ENCODE measurements around the gene TRIM69.
"Not testable (repeated sequence)": the region's sequence is repeated elsewhere in the genome, so short reads cannot be mapped to it uniquely, and the experiment has no call there.

Gene TRIM69

DNA sequence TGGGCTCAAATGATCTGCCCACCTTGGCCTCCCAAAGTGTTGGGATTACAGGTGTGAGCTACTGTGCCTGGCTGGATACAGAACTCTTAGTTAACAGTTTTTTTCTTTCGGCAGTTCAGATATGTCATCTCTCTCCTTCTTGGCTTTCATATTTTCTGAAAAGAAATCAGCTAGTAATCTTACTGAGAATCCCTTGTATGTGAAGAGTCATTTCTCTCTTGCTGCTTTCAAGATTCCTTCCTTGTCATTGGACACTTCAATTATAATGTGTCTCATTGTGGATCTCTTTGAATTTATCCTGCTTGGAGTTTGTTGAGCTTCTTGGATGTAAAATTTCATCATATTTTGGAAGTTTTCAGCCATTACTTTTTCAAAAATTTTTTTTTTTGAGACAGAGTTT lies 17.0 kb downstream of the TRIM69 start:
- DNase-seq, result no peak

DNA sequence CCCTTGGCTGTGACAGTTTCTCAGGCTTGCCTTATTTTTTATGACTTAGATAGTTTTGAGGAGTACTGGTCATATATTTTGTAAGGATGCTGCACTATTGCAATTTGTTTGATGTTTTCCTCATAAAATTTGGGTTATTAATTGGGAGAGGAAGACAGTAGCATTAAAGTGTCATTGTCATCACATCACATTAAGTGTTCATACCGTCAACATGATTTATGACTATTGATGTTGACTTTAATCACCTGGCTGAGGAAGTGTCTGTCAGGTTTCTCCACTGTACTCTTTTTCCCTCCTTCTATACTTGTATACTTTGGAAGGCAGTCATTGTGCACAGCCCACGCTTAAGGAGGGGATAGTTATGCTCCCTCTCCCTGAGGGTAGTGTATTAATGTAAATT lies 26.9 kb downstream of the TRIM69 start:
- no peak for DNase-seq

DNA sequence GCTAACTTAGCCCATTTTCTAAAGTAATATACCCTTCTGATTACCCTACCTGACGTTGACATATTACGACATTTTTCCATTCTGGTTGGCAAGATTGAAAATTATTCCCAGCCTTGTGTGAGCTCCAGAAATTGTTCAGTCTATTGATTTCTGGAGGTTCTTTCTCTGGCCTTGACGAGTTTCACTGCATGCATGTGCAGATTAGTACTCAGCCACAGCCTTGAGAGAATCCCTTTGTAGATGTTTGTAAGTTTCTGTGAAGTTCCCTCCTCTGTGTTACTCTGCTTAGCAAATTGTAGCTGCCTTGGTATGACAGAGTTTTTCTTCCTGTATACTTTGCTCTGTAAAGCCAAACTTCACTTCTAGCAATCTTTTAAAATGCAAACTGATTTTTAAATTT lies 27.5 kb downstream of the TRIM69 start:
- DNase-seq, result no peak

DNA sequence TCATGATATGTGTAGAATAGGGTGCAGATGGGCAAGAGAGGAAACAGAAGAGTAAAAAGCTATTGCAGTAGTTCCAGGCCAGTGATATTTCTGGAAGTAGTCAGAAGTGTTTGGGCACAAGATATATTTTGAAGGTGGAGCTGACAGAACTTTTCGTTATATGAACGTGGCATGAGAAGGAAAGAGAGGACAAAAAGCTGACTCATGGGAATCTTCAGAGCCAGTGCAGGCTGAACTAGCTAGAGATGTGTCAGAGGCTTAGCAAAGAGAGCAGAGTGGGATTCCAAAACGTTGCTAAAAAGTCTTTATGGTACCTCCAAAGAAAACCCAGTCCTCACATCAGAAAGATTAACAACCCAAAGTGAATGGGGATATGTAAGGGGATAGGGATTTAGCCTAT lies 28.7 kb downstream of the TRIM69 start:
- no peak for DNase-seq

DNA sequence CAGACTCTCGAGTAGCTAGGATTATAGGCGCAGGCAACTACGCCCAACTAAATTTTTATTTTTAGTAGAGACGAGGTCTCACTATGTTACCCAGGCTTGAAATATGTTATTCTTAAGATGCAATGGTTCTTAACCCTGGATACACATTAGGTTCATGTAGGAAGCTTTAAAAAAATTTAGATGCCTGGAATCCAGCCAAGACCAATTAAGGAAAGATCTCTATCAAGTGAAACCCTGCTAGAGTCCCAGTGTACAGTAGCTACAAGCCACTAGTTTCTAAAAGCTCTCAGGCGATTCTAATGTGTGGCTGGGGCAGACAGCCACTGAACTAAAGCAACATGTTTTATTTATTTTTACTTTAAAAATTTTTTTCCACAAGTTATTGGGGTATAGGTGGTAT lies 33.2 kb downstream of the TRIM69 start:
- DNase-seq, result no peak

DNA sequence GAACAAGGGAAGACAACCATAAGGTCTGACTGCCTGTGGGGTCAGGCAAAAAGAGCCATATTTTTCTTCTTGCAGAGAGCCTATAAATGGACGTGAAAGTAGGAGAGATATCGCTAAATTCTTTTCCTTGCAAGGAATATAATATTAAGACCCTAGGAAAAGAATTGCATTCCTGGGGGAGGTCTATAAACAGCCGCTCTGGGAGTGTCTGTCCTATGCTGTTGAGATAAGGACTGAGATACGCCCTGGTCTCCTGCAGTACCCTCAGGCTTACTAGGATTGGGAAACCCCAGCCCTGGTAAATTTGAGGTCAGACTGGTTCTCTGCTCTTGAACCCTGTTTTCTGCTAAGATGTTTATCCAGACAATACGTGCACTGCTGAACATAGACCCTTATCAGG lies 34.4 kb downstream of the TRIM69 start:
- DNase-seq, result not testable (repeated sequence)

DNA sequence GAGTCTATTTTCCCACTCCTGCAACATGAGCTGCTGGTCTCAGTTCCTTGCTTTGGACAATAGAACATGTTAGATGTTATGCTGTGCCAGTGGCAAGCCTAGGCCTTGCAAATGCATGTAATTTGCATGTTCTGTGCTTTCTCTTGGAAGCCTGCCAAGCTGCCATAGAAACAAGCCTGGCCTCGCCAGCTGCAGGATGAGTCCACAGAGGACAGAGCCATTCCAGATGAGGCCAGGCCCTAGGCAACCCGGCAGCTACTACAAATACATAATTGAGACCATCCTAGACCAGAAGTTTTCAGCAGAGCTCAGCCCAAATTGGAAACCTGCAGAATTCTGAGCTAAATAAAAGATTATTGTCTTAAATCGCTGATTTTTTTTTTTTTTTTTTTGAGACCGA lies 39.6 kb downstream of the TRIM69 start:
- DNase-seq, result no peak

DNA sequence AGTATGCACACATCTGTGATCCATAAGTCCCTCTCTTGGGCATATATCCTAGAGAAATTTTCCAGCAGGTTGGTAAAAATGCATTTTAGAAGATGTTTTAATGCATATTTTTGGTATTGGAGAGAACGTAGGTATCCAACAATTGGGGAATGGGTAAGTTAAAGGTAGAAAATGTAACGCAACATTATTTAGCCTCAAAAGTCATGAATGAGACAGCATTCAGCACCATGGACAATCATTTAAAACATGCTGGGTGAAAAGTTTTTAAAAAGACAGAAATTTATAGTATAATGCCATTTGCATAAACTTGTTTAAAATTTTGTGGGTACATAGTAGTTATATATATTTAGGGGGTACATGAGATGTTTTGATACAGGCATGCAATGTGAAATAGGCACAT lies 43.4 kb downstream of the TRIM69 start:
- no peak for DNase-seq

DNA sequence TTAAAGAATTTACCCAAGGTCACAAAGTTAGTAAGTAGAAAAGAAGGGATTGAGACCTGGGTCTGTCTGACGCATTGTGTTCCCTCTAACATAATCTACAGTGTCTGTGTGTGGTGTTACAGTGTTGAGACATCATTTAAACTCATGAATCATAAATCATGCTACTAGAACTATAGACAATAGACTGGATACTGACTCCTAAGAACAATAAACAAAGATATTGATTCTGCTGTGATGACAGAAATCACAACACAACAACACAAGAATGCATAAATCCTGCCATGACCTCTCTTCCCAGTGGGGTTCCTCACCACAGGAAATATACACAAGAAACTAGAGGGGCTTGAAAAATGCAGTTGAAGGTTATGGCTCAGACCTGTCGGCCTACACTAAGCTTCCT lies 44.3 kb downstream of the TRIM69 start:
- no peak for DNase-seq

DNA sequence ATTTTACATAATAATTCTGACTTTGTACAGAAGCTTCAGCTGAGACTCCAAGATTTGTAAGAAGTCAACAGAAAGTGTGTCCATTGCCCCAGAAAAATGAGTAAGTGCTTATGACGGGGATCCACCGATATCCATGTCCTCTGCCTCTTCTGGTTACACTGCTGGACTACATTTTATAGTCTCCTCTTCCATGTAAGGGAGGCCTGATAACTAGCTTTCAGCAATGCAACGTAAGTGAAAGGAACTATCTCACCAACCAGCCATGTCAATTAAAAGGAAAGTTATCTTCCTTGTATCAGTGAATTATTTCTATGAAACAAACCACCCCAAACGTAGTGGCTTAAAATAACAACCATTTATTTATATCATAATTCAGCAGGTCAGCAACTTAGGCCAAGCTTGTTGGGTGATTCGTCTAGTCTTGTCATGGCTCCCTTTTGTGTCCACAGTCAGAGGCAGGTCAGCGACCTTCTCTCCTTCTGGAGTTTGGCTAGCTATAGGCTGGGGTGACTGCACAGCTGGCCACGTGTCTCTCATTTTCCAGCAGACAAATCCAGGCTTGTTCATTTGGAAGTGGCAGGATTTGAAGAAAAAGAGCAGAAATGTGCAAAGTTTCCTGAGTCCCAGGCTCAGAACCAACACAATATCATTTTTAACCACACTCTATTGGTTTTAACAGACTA lies 44.9 kb downstream of the TRIM69 start:
- no peak for DNase-seq

DNA sequence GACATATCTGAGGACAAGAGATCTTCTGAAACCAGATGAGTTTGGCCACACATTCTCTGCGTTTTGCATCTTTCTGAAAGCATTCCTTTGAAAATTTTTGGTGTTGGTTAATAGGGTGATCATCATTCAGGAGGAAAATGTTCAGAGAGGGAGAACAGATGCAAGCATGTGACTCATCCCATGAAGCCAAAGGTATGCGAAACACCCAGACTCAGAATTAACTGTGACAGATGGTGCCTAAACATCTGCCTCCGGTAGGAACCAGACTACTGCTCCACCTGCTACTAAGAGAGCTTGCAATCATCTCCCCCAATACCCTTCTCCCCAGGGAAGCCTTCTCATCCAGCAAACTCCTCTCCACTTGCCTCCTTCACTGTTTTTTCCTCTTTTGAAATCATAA lies 46.2 kb downstream of the TRIM69 start:
- DNase-seq, result peak; percentile 2

DNA sequence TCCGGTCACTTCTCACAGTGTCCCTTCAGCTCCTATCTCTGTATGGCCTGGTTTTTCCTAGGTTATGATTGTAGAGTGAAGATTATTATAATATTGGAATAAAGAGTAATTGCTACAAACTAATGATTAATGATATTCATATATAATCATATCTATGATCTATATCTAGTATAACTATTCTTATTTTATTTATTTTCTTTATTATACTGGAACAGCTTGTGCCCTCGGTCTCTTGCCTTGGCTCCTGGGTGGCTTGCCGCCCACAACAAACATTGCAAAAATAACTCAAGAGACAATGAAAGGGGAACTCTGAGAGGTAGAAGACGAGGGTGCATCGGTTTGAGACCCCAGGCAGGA lies 48.6 kb downstream of the TRIM69 start:
- not testable (repeated sequence) for DNase-seq

DNA sequence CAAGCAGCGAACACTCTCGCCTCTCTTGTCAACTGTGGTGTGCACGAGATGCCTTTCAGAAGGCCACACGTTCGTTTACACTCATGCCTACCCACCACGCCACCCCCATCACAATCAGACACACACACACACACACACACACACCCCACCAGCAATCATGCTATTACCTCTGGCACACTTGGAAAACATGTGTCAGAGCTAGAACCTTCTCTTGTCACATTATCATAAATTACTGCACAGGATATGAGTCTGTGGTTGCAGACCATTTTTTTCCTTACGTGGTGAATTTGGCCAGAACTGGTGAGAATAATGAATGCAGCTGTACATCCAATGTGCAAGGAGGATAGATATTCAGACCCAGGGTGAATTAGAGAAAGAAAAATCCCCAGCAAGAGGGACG lies 52.4 kb downstream of the TRIM69 start:
- no peak for DNase-seq

DNA sequence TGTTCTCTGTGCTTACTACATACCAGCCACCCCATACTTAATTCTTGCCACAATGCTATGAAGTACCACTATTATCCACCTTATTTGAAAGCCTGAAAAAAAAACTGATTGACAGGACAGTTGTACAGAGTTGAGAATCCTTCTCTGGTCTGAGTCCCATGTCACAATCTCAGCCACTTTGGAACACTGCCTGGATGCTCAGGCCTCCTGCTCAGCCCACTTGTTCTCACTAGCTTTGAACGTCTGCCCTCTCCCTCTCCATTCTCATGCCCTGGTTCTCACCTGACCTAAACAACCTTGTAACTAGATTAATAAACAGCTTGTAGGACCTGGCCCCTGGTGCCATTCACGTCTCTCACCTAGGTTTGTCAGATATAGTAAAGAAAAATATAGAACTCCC lies 53.9 kb downstream of the TRIM69 start:
- DNase-seq, result no peak

DNA sequence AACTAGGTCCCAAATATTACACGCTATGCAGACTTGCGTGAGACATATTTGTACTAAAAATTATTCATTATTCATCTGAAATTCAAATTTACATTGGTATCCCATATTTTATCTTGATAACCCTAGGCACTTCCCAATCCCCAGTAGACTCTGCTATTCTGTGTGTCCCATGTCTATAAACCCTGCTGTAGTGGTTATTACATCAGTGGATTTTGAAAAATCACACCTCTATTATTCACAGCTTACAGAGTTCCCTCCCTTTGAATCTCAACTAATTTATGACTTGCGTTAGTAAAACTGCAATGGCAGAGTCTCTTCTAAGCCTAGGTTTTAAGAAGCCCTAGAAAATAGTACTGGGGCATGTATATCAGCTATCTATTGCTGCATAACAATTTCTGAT lies 54.3 kb downstream of the TRIM69 start:
- DNase-seq, result no peak

DNA sequence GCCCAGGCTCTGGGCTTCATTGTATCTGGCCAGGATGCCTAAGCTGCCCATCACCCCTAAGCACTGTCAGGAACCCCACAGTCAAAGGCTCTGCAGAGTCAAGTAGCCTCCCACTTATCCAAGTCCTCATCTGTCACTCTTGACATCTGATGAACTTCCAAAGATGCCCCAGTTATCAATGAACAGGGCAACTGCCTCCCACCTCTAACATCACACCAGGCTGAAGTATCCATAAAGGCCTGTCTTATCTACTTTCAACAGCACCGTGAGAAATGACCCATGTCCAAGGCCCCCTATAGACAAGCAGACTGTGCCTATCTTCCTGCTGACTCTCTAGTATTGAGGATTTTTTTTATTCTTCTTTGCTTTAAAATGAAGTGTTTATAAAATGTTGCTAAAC lies 56.4 kb downstream of the TRIM69 start:
- DNase-seq, result no peak

DNA sequence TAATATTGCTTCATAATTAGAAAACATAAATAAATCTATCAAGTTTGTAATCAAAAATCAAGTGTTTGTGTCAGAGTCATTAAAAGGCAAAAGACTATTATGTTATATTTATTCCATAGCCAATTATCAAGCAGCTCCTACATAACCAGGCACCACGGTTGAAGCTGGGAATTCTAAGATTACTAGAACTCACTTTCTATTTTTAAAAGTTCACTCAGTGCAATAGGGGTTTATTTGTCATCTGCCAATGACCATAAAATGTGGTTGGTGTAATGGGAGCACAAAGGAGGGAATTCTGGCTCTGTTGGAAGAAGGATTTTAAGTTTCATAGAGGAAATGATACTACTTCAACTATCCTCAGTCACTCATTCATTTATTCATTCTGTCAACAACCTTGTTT lies 57.7 kb downstream of the TRIM69 start:
- DNase-seq, result no peak

DNA sequence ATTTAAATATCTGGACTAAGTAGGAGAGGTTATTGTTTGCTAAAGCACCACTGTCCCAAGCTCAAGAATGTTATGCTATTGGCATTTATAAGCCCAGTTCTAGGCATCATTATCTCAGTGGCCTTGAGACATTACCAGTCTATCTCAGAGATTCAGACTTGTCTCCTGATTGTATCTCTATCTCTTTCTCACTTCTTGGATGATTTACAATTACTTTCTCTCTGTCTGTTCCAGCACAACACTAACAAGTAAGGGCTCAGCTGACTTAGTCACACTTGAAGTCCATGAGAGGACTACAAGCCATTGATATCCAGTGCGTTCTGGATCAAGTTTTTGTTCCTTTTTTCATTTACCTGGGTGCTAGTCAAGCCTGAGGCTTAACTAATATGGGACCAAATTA lies 60.2 kb downstream of the TRIM69 start:
- DNase-seq, result no peak

DNA sequence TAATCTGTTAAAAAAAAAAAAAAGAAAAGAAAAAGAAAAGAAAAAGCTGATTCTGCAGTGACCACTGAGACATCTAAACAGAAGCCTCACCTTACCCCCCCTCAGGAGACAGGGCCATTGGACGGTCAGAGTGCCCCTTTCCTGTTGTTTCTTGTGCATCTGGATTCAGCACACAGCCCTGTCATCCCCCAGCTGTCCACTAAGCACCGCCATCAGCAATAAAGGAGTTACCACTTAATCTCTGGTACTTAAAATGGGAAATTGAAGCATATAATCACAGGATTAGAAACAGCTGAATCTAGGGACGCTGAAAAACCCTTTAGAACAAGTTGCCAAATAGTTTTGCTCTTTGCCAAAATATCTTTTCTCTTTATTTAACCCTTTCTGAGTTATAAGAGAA lies 62.5 kb downstream of the TRIM69 start:
- DNase-seq, result peak; percentile 15

DNA sequence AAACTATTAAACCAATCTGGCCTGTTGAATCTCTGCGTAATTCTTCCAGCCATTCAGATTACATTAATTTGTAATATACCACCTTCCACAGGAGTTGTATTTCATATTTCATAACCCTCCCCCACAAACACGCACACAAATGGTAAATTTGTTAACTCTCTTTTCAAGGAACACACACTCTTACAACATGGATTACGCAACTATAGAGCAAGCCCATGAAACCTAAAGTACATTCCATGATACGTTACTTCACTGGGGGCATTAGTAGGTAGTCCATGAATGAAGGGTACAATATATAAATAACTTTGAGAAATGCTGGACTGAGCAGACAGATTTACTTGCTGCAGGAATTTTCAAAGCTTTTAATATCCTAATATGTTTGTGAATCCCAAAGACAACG lies 65.0 kb downstream of the TRIM69 start:
- DNase-seq, result no peak

DNA sequence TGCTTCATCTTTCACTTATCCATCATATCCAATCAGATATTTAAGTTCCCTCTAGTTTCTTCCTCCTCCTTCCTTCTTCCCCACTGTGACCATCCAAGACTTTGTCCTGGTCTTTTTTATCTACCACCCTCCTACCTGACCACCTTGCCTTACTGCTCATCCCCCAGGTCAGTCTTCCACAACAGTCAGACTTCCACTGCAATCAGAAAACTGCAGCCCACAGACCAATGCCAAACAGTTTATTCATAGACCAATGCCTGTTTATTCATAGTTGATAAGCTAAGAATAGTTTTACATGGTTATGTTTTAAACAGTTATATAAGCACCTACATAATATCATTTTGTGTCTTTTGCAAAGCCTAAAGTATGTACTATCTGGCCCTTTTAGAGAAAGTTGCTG lies 65.5 kb downstream of the TRIM69 start:
- no peak for DNase-seq

DNA sequence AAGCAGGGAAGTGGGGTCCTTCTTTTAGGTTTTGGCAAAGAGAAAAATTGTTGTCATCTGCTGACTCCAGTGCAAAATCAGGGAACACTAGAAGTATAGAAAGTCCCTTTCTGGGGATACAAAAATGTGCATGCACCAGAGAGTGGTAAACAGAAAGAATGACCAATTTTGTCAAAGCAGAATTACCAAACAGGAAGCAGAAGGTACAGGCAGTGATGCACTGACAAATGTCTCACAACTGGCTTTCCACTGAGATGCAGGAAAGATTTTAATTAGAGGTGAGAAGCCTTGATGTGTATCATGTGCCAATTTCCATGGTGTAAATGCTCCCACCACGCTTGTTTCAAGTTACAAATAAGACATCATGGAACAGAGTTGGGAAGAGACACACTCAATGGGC lies 66.0 kb downstream of the TRIM69 start:
- DNase-seq, result no peak

DNA sequence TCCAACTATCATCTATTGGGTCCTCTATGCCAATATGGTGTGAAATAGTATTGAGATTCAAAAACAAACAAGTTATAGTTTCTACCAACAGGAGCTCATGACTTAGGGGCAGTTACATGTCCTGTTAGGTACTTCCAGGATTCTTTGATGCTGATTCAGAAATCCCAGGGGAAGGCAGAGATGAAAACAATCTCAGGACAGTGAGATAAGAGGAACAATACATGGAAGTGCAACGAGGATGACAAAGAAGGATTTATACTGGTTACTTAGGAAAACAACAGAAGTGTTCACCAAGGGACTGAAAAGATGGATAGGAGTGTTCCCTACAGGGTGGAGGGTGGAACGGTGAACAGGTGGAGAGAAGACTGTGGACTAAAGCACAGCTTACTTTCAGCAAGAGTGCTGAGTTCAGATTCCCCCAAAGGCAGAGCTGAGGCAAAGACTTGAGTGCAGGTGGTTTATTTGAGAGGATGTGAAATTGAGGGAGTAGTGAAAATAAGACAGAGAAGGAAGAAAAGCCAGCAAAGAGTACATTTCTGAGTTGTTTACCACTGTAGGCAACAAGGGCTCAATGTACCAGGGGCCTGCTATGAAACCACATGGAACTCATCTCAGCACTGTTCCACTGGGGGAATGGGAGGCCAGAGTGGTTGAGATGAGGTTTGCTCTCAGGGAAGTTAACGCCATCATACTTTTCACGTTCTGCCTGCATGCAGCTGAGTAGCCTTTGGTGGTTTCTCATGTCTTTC lies 68.1 kb downstream of the TRIM69 start:
- no peak for DNase-seq

DNA sequence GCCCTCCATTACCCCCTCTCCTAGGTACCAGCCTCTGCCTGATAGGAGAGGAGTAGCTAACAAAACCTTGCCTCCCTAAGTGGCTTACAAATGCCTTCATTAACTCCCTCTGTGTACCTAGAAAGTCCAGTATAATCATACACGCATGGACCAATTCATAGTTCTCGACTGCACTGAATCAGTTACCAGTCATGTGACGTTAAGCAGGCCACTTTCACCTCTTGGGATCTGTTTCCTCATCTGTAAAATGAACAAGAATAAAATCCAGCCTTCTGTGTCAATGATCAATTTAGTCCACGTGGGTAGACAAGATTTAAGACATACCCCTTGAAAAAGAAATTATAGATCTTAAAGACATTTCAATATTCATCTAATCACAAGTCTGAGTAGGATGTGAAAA lies 72.2 kb downstream of the TRIM69 start:
- DNase-seq, result no peak

DNA sequence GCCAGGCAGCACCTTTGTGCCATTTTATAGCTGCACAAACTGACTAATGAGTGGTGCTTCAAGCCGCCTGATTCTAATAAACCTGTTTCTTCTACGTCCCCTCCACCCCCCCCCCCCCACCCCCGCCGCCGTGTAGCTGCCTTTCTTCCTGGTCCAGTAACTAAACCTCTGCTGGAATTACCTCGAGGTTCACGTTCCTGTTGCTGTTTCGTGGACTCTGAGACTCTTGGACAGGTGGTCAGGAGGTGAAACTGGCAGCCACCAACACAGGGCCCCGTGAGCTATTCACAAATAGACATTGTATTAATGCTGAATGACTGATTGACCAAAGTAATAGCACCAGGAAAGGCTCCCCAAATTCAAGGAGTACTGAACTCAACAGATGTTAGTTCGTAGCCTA lies 73.9 kb downstream of the TRIM69 start:
- no peak for DNase-seq

All from kidney glomerular epithelial cell (primary cell).